C1 segment of cervical spinal cord (tissue), 14 donors: Measurements from ENCODE around the gene APLF.
"Not testable (repeated sequence)": the region's sequence is repeated elsewhere in the genome, so short reads cannot be mapped to it uniquely, and the experiment has no call there.

ENCODE experiments used
- DNase-seq, 14 donors: peaks; one replicate each; lab custom pipeline; 2025; lab: John Stamatoyannopoulos, UW

APLF gene

GRCh38 chr2:68527343-68528081 lies 60.1 kb downstream of the APLF start:
- not testable (repeated sequence) for DNase-seq

- not testable (repeated sequence) for DNase-seq
Observed at GRCh38 chr2:68529156-68529555, 61.8 kb downstream of the APLF start.

- not testable (repeated sequence) for DNase-seq
Observed at GRCh38 chr2:68529651-68530050, 62.3 kb downstream of the APLF start.

- no peak for DNase-seq
Observed at GRCh38 chr2:68536000-68536399, 68.6 kb downstream of the APLF start.

- no peak for DNase-seq
Observed at GRCh38 chr2:68537011-68537410, 69.6 kb downstream of the APLF start.

- no peak for DNase-seq
Observed at GRCh38 chr2:68537809-68538208, 70.4 kb downstream of the APLF start.

GRCh38 chr2:68544811-68545210 lies 77.4 kb downstream of the APLF start:
- DNase-seq: no peak

GRCh38 chr2:68548396-68548795 lies 81.0 kb downstream of the APLF start:
- DNase-seq: no peak

- no peak for DNase-seq
Observed at GRCh38 chr2:68553098-68553497, 85.7 kb downstream of the APLF start.

GRCh38 chr2:68555425-68556206 lies 88.2 kb downstream of the APLF start:
- DNase-seq: not testable (repeated sequence)

GRCh38 chr2:68556381-68556780 lies 89.0 kb downstream of the APLF start:
- no peak for DNase-seq

GRCh38 chr2:68558576-68558975 lies 91.2 kb downstream of the APLF start:
- no peak for DNase-seq

- no peak for DNase-seq
Observed at GRCh38 chr2:68559692-68560091, 92.3 kb downstream of the APLF start.

GRCh38 chr2:68560545-68560944 lies 93.2 kb downstream of the APLF start:
- DNase-seq: no peak

- DNase-seq: no peak
Observed at GRCh38 chr2:68561372-68561771, 94.0 kb downstream of the APLF start.

GRCh38 chr2:68562934-68563333 lies 95.5 kb downstream of the APLF start:
- DNase-seq: no peak

GRCh38 chr2:68564426-68564825 lies 97.0 kb downstream of the APLF start:
- no peak for DNase-seq

- DNase-seq: no peak
Observed at GRCh38 chr2:68565273-68565672, 97.9 kb downstream of the APLF start.

- no peak for DNase-seq
Observed at GRCh38 chr2:68565858-68566257, 98.5 kb downstream of the APLF start.

GRCh38 chr2:68566362-68566761 lies 99.0 kb downstream of the APLF start:
- DNase-seq: no peak

GRCh38 chr2:68568116-68568515 lies 100.7 kb downstream of the APLF start:
- DNase-seq: no peak

- DNase-seq: no peak
Observed at GRCh38 chr2:68569604-68570003, 102.2 kb downstream of the APLF start.

- DNase-seq: not testable (repeated sequence)
Observed at GRCh38 chr2:68570434-68570833, 103.0 kb downstream of the APLF start.
